Cerebellar cortex (tissue), 1 donor: Measurements from ENCODE around the gene NTM.

Experiments used
- DNase-seq: peaks from one replicate; pipeline ENCODE4 v3.0.0-alpha.2; 2015; ENCODE audit warnings: low spot score

Gene NTM

DNA sequence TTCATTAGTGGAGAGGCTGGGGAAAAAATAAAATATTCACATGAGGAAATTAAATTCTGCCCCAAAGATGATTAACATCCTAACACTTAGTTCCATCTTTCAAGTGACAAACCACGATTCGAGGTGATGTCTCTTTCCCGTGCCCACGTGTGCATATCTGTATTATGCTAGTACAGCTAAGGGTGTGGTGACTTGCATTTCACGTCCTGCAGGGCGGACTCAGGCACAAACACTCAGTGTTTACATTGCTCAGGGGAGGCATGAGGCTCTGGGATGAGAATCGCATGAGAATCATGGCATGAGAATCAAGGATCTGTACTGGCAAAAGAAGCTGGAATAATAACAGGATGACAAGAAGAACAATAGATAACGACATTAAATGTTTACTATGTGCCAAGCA is 179.4 kb downstream of the NTM start:
- DNase-seq = no peak

- no peak for DNase-seq
Observed at GRCh38 chr11:131560287-131560686, 189.9 kb downstream of the NTM start.

DNA sequence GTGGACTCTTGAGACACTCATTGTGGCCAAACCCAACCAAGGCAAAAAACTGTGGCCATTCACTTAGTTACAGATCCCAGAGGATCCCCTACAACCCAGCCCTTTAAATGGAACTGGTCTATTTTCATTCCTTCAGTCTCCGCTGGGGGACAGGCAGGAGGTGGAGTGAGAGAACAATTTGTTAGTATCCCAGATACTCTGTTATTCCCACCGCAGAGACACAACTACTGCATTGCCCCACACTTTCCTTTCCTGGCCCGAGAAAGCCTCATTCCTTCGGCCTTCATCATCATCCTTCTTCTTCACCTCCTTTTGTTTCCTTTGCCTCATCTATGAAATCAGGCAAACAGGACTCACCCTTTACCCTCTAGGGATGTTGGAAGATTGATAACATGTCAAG is 191.1 kb downstream of the NTM start:
- DNase-seq = no peak

DNA sequence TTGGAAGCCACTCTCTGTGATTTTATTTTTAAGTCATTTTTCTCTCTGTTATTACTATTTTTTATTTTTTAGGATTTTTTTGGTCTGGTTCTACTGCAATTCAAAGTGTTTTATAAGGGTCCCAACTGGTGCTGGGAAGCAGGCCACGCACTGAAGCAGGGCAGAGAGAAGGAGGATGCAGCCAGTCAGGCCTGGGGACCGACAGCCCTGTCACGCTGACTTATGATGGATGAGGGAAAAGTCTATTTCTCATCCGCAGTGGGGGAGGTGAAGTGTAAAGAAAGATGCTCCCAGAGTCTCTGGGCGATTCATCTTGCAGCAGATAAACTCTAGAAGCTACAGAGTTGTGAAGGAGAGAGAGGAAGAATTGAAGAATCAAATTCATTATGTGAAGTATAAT is 191.6 kb downstream of the NTM start:
- no peak for DNase-seq

DNA sequence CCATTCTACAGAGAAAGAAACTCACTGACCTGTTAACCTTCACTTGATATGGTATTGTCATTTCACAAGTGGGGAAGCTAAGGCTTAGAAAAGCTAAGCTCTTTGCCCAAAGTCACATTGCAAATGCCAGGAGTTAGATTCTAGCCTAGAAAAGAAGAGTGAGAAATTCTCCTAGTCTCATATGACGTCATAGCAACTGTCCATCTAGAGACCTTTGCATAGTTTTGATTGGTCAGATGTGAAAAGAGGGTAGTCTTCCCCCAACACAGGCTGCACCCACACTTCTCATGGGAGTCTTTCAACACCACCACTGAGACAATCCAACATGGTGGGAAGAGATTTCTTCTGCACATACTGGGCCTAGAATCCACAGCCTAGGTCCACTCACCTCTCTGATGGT is 197.9 kb downstream of the NTM start:
- DNase-seq = no peak

GRCh38 chr11:131571571-131571970 is 201.2 kb downstream of the NTM start:
- no peak for DNase-seq

DNA sequence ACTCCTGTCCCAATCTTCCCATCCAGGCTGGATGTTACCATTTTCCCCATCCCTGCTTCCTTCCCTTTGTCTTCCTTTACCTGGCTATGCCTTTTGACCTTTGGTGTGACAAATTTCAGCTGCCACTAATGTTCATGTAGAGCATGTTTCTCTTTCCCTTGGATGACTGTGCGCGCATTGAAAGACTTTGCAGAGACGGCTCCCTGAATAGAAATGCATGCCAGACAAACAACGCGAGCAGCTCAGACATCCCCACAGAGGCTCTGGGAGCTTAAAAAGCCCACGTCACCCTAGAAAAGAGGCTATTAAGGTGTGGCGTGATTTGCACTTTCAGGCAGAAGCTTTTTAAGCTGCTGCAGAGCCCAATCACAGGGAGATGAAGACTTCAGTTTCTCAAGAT is 202.0 kb downstream of the NTM start:
- no peak for DNase-seq

DNA sequence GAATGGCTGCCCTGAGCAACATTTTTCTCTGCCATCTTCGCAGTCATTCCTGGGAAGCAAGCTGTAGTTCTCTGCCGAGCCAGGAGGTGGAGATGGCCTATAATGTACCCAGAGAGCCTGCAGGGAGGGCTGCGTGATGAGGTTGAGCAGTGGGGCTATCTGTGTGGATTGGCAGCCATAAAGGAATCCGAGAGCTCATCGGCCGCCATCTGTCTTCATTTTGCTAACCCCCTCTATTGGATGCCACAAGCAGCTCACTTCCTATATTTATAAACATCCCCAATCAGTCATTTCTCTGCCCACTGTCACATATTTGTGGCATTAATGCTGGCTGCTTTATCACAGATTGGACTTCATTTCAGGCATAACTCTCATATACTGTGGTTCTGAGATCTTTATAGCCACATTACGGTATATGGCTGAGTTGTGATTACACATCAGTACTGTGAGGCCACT is 209.5 kb downstream of the NTM start:
- peak; percentile 56 for DNase-seq

DNA sequence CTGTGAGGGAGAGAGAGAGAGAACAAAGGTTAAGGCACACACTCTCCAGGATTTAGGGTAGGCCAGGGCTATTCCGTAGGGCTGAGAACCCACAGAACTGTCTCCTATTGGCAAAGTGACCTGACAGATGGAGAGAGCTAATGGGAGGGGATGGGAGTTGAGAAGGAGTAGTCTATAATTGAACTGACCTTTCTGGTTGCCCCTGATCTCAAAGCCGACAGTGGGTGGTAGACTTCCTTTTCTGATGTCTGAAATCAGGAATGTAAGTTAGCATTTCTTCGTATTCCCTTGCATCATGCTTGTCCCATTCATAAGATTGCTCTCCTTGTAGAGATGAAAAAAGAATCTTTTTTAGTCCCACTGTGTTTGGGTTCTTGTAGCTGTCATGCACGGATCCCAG is 210.1 kb downstream of the NTM start:
- DNase-seq = peak; percentile 43

DNA sequence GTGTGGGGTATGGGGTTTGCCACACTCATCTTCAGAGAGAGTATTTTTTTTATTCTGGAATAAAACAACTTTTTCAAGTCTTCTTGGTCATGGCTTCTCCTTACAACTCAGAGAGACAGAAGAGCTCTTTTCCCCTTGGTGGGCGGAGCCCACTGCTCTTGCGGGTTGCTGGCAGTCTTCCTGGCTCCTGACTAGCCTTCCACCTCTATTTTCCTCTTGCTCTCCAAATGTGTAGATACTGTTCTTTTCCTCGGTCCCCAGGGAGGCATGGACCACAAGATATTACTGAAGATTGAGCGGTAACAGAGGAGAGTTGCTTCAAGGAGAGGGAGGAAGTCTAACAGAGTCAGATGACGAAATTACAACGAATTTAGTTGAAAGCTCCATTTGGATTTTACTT is 210.6 kb downstream of the NTM start:
- peak; percentile 47 for DNase-seq

DNA sequence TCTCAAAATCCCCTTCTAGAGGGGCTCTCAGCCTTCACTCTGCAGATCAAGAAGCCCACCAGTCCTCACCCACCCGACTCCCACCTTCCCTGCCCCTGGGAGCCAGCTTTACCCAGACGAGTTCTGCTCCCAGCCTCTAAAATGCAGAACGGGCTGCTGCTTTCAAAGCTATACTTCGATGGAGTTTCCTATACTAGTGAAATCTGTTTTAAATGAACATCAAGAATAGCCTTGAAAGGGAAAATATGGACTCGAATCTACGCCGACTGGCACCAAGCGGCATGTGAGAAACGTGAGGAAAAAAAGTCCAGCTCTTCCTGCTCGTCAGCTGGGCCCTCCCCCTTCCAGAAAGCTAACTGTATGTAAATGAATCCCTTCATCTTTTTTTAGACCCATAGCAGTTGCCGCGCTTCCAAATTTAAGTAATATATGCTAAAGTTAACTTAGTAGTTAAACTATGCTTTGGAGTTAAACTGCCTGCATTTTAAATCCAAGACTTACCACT is 211.7 kb downstream of the NTM start:
- DNase-seq = no peak

- DNase-seq = no peak
Observed at GRCh38 chr11:131583421-131583820, 213.0 kb downstream of the NTM start.

- peak; percentile 50 for DNase-seq
Observed at GRCh38 chr11:131583938-131584337, 213.5 kb downstream of the NTM start.

- peak; percentile 57 for DNase-seq
Observed at GRCh38 chr11:131584785-131585592, 214.6 kb downstream of the NTM start.

DNA sequence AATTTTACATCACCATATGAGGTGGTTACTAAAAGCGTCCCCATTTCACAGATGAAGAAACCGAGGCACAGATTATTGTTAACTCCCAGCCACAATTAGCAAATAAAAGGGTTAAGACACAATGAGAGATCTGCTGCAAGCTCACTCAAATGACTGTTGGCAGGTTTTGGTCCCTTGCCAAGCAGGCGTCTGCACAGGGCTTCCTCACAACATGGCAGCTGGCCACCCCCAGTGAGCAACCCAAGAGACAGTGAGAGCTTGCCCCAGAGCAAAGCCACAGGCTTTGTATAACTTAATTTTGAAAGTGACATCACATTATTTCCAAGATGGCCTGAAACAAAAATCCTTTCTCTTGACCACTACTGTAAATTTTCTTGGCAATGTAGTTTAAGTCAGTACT is 217.6 kb downstream of the NTM start:
- no peak for DNase-seq

GRCh38 chr11:131591051-131591461 is 220.6 kb downstream of the NTM start:
- DNase-seq = no peak

DNA sequence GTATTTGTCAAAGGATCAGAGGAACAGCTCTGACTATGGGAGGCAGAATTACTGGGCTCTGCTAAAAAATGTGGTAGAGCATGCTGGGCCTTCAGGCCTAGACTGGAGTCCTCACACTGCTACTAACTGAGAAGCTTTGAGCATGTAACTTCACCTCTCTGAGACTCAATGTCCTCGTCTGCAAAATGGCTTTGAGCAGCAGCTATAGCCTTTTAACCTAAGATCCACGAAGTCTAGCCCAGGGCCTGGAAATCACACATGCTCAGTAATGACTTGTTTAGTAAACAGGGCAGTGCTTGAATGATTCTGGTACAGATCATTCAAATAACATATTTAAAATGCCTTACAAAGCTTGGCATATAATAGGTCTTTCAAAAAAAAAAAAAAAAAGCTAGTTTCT is 221.7 kb downstream of the NTM start:
- no peak for DNase-seq

DNA sequence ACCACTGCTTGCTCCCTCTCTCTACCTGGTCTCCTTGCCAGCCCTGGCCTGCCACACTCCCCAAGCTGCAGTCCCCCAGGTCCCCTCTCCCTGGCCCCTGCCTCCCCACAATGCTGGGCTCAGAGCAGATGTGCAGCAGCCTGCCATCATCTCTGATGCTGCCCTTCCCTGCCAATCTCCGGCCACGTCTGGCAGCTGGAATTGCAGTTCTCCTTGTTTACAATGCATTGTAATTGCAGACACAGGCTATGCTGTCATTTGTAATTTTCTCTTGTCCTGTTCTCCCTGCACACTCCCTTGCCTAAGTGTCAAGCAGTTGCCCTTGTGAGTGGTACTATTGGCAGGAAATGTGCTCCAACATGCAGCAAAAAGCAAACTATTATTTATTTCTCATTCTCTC is 222.3 kb downstream of the NTM start:
- no peak for DNase-seq

- no peak for DNase-seq
Observed at GRCh38 chr11:131593301-131593700, 222.9 kb downstream of the NTM start.

DNA sequence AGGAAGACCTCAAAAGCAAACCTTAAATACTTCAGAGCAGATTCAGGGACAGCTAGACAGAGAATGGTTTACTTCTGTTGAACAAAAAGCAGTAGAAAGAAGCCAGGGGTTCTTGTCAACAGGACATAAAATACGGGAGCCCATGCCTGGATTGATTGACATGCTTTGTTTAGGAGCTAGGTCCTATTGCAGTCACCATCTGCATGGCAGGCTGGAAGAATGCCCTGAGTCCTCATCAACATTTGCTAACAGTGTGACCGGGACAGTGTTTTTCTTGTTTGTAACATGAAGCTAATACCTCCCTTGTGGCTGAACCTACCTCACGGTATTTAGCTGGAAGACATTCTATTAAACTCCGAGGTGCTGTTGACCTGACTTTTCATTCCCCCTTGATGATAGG is 225.4 kb downstream of the NTM start:
- DNase-seq = no peak

GRCh38 chr11:131597890-131598289 is 227.5 kb downstream of the NTM start:
- DNase-seq = no peak

DNA sequence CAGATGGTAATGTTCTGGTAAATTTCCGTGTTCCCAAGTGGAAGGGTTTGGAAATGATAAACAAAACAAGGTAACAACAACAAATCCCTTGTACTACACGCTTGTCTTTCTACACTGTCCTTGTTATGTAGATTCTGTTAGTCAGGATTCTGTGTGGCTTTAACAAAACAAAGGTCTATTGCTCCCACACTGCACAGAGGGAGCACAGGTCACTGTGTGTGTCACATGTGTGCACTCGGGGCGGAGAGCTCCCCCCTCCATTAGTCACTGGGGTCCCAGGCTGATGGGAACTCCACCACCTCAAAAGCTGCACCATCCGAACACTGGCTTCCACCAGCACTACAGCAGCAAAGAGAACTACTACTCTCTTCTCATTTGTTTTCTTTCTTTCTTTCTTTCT is 227.9 kb downstream of the NTM start:
- no peak for DNase-seq

DNA sequence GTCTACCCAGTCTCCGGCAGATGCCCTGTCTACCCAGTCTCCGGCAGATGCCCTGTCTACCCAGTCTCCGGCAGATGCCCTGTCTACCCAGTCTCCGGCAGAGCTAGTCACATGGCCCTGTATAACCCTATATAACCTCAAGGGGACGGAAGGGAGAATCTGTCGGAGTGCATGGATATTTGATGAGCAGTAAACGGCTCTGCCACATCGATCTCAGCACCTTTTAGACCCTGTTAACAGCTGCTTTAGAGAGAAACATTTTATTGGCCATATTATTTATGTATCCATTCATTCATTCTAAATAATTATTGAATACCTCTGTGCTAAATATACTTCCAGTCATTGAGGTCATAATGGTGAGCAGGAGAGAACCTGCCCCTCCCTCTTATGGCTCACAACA is 228.9 kb downstream of the NTM start:
- no peak for DNase-seq

DNA sequence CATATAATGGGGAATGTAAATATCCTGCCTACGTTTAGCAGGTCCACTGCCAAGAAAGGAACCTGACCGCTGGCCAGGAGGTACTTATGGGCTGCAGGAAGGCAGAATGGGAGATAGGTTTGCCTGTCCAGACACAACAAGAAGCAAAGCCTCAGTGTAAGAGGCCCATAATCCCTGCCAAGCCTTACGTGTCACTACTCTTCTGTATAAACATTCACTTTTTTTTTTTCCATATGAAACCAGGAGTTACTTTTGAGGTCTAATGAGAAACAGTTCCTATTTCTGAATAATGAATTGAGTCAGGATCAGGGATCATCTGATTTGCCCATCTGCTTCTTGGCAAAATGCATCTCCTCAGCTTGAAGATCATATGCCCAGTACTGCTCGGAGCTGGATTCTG is 230.2 kb downstream of the NTM start:
- DNase-seq = no peak
